ENCODE measurements around the gene ENTR1.

DNA sequence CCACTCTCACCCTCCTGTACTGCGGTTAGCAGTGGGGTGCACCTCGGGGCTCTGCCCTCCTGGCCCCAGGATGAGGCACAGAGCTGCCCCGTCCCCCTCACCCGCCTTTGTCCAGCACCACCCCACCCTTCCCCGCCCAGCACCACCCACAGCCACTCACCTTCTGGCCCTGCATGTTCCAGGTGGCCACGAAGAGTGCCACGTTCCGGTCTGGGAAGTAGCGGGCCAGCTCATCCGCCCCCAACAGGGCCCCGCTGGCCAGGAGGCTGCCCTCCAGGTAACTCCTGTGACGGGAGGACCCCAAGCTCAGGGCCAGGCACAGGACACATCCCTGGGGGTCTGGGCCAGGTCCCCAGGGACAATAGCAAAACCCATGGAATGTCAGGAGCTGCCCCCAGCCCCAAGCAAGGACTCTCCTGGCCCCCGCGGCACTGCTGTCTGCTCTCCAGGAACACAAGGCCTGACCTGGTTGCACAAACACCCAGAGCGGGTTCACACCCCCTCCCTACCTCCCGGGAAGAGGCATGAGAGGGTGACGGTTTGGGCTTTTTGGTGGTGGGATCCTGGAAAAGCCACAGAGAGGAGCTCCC is 24.3 kb upstream of the ENTR1 start:
- TF ChIP-seq POLR2AphosphoS5 (IDR thresholded peaks at IDR 0.05; ENCODE audit: low read depth, low read length) (no peak), TAF1 (IDR thresholded peaks at IDR 0.05; ENCODE audit: borderline replicate concordance, insufficient read depth, low read length) (no peak), SIN3A (IDR thresholded peaks at IDR 0.05; ENCODE audit: borderline replicate concordance, insufficient read depth, low read length) (no peak), FOXP2 (optimal IDR thresholded peaks at IDR 0.05; ENCODE audit: borderline replicate concordance, extremely low read depth, extremely low read length, insufficient read depth) (no peak)
- TF ChIP-seq, protein P1, sequence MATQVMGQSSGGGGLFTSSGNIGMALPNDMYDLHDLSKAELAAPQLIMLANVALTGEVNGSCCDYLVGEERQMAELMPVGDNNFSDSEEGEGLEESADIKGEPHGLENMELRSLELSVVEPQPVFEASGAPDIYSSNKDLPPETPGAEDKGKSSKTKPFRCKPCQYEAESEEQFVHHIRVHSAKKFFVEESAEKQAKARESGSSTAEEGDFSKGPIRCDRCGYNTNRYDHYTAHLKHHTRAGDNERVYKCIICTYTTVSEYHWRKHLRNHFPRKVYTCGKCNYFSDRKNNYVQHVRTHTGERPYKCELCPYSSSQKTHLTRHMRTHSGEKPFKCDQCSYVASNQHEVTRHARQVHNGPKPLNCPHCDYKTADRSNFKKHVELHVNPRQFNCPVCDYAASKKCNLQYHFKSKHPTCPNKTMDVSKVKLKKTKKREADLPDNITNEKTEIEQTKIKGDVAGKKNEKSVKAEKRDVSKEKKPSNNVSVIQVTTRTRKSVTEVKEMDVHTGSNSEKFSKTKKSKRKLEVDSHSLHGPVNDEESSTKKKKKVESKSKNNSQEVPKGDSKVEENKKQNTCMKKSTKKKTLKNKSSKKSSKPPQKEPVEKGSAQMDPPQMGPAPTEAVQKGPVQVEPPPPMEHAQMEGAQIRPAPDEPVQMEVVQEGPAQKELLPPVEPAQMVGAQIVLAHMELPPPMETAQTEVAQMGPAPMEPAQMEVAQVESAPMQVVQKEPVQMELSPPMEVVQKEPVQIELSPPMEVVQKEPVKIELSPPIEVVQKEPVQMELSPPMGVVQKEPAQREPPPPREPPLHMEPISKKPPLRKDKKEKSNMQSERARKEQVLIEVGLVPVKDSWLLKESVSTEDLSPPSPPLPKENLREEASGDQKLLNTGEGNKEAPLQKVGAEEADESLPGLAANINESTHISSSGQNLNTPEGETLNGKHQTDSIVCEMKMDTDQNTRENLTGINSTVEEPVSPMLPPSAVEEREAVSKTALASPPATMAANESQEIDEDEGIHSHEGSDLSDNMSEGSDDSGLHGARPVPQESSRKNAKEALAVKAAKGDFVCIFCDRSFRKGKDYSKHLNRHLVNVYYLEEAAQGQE (IDR thresholded peaks at IDR 0.05; ENCODE audit: insufficient read depth in 1 of 2, low read depth in 2 of 2, low read length in 2 of 2): no peak
